GM13976 (cell line): ENCODE measurements around the gene SEPTIN5.
"Not testable (repeated sequence)": the region's sequence is repeated elsewhere in the genome, so short reads cannot be mapped to it uniquely, and the experiment has no call there.

Source experiments
- DNase-seq: peaks from one replicate; pipeline ENCODE4 v3.0.0; 2012; ENCODE audit warnings: low spot score
- in situ Hi-C: fragments of 300-500 bp; cut with MboI; formaldehyde crosslinking; loops from one replicate; pipeline ENCODE4 v1.12.0; 2022; ENCODE audit warnings: low sequenced_read_pairs, mixed read lengths, inconsistent platforms; ENCODE audit not compliant: unreplicated experiment
- TF ChIP-seq, protein P1 (sequence below): IDR thresholded peaks from 2 replicates; pipeline ENCODE4 v1.5.1; 2012; ENCODE audit warnings: borderline replicate concordance, mild to moderate bottlenecking; ENCODE audit not compliant: insufficient read depth; ENCODE audit errors: extremely low read depth, missing control alignments, control extremely low read depth

Gene SEPTIN5

DNA sequence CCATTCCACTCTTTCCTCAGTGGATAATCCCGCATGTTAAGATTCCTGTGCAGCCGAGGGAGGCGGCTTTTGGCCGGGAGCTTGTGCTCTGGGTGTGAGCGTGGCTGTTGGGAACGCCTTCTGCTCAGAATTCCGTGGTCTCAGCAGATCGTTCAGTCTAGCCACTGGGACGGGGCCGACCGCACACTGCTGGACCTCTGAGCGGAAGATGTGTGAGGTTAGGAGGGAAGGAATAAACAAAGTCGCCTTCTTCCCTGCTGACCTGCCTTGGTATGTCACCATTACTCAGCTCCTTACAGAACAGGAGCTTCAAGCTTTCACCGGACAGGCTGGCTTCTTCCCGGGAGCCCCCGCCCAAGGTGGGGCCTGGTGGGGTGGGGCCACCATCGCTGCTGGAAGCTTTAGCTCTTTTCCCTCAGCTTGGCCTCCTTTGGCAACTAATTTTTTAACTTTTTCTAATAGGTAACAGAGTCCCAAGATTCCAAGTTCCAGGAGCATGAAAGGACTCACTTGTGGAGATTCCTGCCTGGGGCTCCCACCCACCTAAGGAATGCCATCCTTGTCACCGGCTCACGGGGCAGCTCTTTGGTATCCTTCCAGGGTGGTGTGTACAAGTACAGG lies 22.5 kb upstream of the SEPTIN5 start:
- TF ChIP-seq, protein P1, sequence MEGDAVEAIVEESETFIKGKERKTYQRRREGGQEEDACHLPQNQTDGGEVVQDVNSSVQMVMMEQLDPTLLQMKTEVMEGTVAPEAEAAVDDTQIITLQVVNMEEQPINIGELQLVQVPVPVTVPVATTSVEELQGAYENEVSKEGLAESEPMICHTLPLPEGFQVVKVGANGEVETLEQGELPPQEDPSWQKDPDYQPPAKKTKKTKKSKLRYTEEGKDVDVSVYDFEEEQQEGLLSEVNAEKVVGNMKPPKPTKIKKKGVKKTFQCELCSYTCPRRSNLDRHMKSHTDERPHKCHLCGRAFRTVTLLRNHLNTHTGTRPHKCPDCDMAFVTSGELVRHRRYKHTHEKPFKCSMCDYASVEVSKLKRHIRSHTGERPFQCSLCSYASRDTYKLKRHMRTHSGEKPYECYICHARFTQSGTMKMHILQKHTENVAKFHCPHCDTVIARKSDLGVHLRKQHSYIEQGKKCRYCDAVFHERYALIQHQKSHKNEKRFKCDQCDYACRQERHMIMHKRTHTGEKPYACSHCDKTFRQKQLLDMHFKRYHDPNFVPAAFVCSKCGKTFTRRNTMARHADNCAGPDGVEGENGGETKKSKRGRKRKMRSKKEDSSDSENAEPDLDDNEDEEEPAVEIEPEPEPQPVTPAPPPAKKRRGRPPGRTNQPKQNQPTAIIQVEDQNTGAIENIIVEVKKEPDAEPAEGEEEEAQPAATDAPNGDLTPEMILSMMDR = no peak
- in situ Hi-C loops = no loop called here
- no peak for DNase-seq

DNA sequence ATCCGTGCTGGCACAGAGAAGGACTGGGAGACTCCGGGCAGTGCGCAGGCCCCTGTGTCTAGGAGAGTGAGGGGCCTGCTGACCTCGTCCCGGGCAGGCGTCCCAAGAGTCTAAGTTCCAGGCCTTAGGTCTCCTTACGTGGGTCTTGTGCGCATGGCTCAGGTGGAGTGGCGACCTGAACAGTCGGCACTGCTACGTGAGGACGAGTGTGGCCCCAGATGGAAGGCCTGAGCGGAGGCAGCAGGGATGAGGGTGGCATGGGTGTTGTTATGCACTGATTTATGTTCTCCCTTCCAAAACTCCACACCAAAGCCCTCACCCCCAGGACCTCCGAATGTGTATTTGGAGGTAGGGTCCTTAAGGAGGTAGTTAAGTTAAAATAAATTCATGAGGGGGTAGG lies 20.7 kb upstream of the SEPTIN5 start:
- TF ChIP-seq, protein P1 = no peak
- in situ Hi-C loops = no loop called here
- no peak for DNase-seq

DNA sequence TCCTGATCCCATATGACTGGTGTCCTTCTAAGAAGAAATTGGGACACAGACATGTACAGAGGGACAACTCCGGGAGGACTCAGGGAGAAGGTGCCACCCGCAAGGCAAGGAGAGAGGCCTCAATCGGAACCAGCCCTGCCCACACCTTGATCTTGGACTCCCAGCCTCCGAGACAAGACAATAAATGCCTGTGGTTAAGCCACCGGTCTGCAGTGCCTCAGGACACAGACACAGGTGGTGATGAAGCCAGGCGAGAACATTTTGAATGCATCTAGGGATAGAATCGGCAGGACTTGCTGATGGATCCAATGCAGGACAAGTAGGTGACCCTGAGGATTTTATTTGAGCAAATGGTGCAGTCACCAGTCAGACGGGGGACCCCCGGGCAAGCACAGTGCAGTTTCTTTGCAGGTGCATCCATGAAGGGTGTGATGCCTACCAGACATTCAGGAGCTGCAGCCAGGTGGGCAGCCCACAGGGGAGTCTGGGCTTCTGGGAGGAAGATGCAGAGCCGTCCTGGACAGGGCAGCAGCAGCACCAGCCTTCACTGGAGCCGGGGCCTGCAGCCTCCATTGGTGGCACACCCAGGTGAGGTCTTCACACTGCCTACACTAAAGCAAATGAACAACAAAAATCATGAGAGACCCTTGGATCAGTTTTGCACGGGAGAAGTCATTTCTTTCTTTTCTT lies 20.2 kb upstream of the SEPTIN5 start:
- TF ChIP-seq, protein P1 = no peak
- DNase-seq = no peak
- in situ Hi-C loops = no loop called here

DNA sequence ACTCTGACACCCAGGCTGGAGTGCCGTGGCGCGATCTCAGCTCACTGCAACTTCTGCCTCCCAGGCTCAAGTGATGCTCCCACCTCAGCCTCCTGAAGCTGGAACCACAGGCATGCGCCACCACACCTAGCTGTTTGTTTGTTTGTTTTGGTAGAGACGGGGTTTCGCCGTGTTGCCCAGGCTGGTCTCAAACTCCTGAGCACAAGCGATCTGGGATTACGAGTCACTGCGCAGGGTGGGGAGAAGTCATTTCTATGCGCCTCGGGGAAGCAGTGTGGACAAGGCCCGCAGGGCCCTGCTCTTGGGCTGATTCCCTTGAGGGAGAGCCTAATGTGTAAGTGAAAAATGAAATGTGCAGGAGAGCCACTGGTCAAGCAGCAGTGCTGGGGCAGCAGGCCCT lies 19.6 kb upstream of the SEPTIN5 start:
- DNase-seq = no peak
- TF ChIP-seq, protein P1 = no peak
- in situ Hi-C loops = no loop called here

DNA sequence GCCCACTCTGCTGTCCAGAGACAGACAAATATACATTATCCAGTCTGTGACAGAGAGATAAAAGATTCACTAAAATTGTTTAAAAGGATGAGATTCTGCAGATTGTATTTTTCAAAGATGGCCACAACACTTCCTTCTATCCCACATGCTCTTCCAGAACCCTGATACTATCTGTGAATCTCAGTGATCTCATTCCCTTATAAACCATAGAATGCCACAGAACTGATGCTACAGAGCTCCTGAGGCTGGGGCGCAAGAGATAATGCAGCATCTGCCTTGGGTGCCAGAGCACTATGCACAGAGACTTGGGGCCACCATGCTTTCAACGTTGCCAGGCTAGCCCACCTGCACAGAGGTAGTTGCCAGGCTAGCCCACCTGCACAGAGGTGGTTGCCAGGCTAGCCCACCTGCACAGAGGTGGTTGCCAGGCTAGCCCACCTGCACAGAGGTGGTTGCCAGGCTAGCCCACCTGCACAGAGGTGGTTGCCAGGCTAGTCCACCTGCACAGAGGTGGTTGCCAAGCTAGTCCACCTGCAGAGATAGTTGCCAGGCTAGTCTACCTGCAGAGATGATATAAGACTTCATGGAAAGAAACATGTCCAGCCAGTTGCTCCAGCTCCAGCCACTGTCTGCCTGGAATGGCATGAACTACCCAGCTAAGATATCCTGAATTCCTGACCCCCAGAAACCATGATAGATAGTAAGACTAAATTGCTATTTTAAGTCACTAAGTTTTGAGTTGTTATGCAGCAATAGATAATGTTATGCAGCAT lies 17.6 kb upstream of the SEPTIN5 start:
- no peak for DNase-seq
- TF ChIP-seq, protein P1 = no peak
- in situ Hi-C loops = no loop called here

DNA sequence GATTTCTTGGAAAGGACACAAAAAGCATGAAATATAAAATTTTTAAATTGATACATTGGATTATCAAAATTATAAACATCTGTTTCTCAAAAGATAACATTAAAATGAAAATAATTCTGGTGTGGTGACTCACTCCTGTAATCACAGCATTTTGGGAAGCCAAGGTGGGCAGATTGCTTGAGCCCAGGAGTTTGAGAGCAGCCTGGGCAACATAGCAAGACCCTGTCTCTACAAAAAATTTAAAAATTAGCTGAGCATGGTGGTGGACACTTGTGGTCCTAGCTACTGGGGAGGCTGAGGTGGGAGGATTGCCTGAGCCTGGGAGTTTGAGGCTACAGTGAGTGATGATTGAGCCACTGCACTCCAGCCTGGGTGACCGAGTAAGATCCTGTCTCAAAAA lies 16.4 kb upstream of the SEPTIN5 start:
- in situ Hi-C loops, DNase-seq: not testable (repeated sequence)
